Neural crest cell (in vitro differentiated cells): Measurements from ENCODE around the gene ADRA2A. TPM values are rescaled to one million over a fixed set of nuclear protein-coding genes. Genes with fewer than 3 reads are reported as not detected.

ENCODE experiments used
- DNase-seq: peaks from one replicate; pipeline ENCODE4 v3.0.0; 2021; ENCODE audit warnings: low read depth, mixed read lengths, low spot score
- H3K27ac Mint-ChIP-seq: one replicate; pipeline ENCODE4 v1.8.0; 2021; ENCODE audit warnings: mild to moderate bottlenecking, mixed read lengths; ENCODE audit not compliant: unreplicated experiment
- H3K27me3 Mint-ChIP-seq: 2 replicates; pipeline ENCODE4 v1.8.0; 2021; ENCODE audit warnings: low read depth, mild to moderate bottlenecking, mixed read lengths
- H3K36me3 Mint-ChIP-seq: 2 replicates; pipeline ENCODE4 v1.8.0; 2021; ENCODE audit warnings: low read depth, mild to moderate bottlenecking, mixed read lengths
- H3K4me1 Mint-ChIP-seq: 2 replicates; pipeline ENCODE4 v1.8.0; 2021; ENCODE audit warnings: mixed read lengths
- H3K4me3 Mint-ChIP-seq: one replicate; pipeline ENCODE4 v1.8.0; 2021; ENCODE audit warnings: mild to moderate bottlenecking, mixed read lengths
- H3K9me3 Mint-ChIP-seq: 2 replicates; pipeline ENCODE4 v1.8.0; 2021; ENCODE audit warnings: mixed read lengths
- CTCF ChIP-seq: fragments of 200-600 bp; sonication (generic); conservative IDR thresholded peaks from 2 replicates; pipeline ENCODE4 v1.5.0; 2021; ENCODE audit warnings: antibody characterized with exemption, mild to moderate bottlenecking
- total RNA-seq: library from RNA; stranded (reverse); gene quantifications from 2 replicates; pipeline ENCODE4 v1.2.1, GENCODE V29; 2021

Gene ADRA2A
- total RNA-seq, 1 donor from 2014 or later = 0.14 TPM

DNA sequence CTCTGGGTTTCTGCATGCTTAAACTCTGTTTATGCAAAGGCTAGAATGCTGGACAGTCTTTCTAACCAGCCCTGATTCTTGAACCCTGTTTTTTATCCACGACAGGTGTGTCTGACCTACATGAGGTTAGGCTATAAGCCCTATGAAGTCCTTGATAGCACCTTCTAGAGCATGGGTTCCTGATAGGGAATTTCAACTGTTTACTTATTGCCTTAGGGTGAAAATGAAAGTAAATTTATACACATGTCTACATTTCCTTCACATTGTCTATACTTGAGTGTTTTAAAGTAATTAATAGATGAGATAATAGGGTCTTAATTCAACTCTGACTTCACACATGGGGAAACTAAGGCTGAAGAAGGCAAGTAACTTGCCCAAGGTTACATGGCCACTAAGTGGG is 35.5 kb downstream of the ADRA2A start:
- no peak overlapping the region for H3K27ac Mint-ChIP-seq
- DNase-seq = no peak
- H3K4me1 Mint-ChIP-seq = no peaks in the 10 kb centered on the region
- H3K27me3 Mint-ChIP-seq = no peaks in the 10 kb centered on the region
- peaks cover 3% of the 10 kb centered on the region for H3K9me3 Mint-ChIP-seq
- H3K36me3 Mint-ChIP-seq = no peaks in the 10 kb centered on the region
- no peak overlapping the region for H3K4me3 Mint-ChIP-seq
- TF ChIP-seq CTCF = no peak

GRCh38 chr10:111113238-111113960 is 36.6 kb downstream of the ADRA2A start:
- H3K36me3 Mint-ChIP-seq = no peaks in the 10 kb centered on the region
- TF ChIP-seq CTCF = no peak
- H3K4me3 Mint-ChIP-seq = no peak overlapping the region
- peaks cover 3% of the 10 kb centered on the region for H3K9me3 Mint-ChIP-seq
- H3K27me3 Mint-ChIP-seq = no peaks in the 10 kb centered on the region
- H3K4me1 Mint-ChIP-seq = no peaks in the 10 kb centered on the region
- no peak for DNase-seq
- H3K27ac Mint-ChIP-seq = no peak overlapping the region

DNA sequence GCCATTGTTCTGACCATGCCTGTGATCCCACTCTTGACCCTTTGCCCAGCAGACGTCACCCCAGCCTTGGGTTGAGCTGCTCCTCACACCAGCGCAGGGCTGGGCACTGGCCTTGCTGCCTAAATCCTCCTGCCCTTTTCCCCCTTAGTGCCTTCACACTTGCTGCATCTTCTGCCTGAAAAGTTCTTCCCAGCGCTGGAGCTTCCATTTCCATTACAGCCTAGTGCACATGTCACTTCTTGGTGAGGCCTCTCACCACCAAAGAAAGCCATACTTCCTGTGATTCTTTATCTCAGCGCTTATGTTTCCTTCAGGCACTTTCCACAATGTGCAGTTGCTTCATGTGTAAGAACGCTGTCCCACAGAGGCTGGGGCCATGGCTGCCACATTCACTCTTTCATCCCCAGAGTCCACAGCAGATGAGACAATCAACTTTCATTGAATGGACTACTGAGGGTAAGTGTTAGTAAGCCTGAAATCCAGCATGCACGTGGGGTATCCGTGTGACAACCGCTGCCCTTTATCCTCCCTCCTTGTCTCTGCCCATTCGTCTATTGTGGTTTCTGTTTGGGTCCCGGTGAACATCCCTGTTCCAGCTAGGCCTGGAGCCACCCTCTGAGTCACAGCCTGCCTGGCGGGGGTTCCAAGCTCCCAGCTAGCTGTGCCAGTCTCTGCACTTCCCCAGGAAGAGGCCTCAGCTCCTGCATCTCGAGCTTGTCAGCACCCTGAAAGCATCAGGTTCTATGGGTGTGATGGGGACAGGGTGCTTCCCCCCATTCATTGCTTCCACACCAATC is 37.3 kb downstream of the ADRA2A start:
- Mint-ChIP-seq H3K4me3 (no peak overlapping the region), H3K36me3 (no peaks in the 10 kb centered on the region), H3K9me3 (peaks cover 3% of the 10 kb centered on the region), H3K27me3 (no peaks in the 10 kb centered on the region), H3K27ac (peak overlapping the region; percentile 66), H3K4me1 (no peaks in the 10 kb centered on the region)
- DNase-seq = no peak
- no peak for TF ChIP-seq CTCF

DNA sequence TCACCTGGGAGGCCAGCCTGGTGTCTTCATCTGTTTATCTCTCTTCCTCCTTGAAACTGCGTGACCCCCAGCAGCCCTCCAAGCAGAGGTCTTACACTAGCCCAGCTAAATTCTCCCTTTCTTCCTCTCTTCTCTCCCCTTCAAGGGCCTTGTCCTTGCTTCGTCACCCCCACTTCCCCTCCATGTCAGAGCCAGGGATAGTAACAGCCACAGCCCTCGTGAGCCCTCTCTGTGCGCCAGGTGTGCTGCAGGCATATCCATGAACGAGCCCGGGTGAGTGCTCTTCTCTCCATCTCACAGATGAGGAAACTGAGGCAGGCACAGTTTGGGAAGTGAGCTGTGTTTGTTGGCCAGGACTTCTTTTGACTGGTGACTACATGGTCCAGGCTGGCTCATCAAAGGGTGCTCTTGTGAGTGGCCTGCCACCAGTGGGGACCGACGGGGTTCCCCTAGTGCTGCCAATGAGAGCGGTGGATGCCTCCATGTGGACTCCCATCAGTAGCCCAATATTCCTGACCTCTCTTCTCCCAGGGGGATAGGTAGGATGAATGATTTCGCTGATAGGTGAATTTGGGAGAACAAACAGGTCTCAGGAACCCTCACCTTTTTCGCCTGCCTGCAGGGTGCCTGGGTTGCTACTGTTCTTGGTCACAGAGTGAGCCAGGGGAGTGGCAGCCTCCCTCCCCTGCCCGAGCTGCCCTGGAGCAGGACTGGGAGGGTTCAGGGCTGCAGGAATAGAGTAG is 38.1 kb downstream of the ADRA2A start:
- Mint-ChIP-seq H3K36me3 (no peaks in the 10 kb centered on the region), H3K27ac (peak overlapping the region; percentile 66), H3K4me1 (no peaks in the 10 kb centered on the region), H3K4me3 (no peak overlapping the region), H3K27me3 (peaks cover 6% of the 10 kb centered on the region), H3K9me3 (peaks cover 3% of the 10 kb centered on the region)
- no peak for DNase-seq
- no peak for TF ChIP-seq CTCF

- Mint-ChIP-seq H3K9me3 (peaks cover 3% of the 10 kb centered on the region), H3K27me3 (peaks cover 13% of the 10 kb centered on the region), H3K4me1 (no peaks in the 10 kb centered on the region), H3K4me3 (no peak overlapping the region), H3K36me3 (no peaks in the 10 kb centered on the region), H3K27ac (no peak overlapping the region)
- no peak for TF ChIP-seq CTCF
- DNase-seq = no peak
These were observed 39.4 kb downstream of the ADRA2A start for GRCh38 chr10:111116211-111116610.
